ENCODE results near the gene MGAM2.

Gene MGAM2

DNA sequence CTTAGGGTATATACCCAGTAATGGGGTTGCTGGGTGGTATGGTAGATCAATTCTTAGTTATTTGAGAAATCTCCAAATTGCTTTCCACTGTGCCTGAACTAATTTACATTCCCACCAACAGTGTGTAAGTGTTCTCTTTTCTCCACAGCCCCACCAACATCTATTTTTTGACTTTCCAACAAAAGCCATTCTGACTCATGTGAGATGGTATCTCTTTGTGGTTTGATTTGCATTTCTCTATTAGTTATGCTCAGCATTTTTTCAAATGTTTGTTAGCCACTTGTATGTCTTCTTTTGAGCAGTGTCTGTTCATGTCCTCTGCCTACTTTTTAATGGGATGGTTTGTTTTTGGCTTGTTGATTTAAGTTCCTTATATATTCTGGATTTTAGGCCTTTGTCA lies 66.4 kb downstream of the MGAM2 start:
- no peak for DNase-seq (ENCODE audit: low read depth)

DNA sequence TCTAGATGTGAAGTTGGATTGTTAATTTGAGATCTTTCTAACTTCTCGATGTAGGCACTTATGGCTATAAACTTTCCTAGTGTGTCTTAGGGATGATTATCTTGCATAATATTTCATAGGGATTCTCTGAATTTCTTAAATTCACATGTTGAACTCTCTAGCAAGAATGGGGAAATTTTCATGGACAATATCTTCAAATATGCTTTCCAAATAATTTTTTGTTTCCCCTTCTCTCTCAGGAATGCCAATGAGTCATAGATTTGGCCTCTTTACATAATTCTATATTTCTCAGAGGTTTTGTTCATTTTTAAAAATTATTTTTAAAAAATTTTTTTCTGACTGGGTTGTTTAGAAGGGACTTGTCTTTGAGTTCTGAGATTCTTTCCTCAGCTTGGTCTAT lies 68.9 kb downstream of the MGAM2 start:
- no peak for DNase-seq (ENCODE audit: low read depth)

DNA sequence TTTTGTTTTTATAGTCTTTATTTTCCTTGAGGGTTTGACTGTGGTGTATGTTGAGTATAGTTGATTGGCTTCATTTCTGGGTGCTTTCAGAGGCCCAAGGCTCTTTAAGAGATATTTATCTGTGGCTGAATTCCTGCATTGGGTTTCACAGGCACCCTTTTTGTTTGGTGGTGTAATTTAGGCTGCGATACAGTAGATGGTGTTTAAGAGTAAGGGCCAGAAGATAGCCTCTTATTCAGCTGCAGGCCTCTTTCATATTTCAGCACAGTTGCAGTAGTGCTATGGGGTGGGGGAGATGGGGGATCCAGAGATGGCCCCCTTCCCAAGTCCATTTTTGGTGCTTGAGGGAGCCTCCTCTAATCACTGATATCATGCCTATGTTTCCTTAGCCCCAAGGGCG lies 69.7 kb downstream of the MGAM2 start:
- DNase-seq (ENCODE audit: low read depth) = no peak

DNA sequence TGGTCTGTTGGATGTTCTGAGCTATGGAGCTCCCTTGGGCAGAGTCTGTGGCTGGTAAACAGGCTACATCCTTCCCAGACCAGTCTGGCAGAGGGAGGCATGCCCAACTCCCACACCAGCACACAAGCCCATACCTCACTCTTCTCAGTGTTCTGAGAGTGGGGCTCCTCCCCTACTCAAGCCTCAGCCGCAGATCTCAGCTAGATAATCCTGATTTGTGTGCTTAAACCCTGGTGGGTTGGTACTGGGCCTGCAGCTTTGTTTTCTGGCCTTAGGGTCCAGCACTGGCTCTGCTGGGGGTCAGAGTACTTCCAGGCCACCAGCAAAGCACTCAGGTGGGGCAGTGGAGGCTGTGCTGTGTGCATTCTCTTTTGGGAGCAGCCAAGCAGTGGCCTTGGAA lies 70.4 kb downstream of the MGAM2 start:
- DNase-seq (ENCODE audit: low read depth) = no peak

DNA sequence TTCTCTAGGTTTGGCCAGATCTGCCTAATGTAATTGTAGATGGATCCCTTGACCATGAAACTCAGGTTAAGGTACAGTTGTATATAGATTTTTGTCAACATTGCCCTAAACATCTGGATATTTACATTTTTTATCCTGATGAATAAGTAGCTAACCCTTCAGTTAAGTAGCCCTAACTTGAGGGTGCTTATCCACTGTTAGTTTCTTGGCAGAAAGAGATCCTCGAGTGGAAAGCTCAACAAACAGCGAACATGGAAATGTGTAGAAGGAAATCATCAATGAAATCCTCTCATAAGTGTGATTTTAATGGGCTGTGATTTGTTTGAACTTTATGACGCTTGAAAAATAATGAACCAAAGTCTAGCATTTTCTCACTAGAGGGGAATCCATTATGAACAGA lies 73.6 kb downstream of the MGAM2 start:
- no peak for DNase-seq (ENCODE audit: low read depth)

DNA sequence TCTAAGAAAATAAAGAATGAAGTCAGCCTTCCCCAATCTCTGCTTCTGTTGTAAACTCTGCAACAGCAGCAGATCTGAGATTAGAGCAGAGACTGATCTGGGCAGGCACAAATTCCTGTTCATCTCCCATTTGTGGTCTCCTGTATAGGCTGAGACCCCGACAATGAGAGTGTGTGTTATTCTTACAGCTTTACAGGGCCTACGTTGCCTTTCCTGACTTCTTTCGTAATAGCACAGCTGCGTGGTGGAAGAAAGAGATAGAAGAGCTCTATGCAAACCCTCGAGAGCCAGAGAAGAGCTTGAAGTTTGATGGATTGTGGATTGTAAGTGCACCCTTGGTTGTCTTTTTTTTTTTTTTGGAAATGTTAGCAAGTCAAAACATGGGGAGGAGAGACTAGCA lies 74.3 kb downstream of the MGAM2 start:
- DNase-seq (ENCODE audit: low read depth) = no peak

DNA sequence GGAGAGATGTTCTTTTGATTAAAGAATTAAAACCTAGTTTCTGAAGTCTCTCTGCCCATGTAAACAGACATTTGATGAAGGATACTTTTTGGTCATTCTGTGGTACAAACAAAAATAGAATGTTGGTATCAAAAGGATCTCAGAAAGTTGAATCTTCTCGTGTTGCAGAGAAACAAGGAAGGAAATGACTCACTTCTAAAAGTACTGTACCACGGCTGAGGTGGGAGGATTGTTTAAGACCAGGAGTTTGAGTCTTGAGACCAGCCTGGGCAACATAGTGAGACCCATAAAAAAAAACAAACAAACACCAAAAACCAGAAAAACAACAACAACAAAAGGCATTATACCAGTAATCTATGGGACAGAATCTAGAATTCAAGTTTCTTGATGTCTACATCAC lies 76.6 kb downstream of the MGAM2 start:
- no peak for DNase-seq (ENCODE audit: low read depth)

DNA sequence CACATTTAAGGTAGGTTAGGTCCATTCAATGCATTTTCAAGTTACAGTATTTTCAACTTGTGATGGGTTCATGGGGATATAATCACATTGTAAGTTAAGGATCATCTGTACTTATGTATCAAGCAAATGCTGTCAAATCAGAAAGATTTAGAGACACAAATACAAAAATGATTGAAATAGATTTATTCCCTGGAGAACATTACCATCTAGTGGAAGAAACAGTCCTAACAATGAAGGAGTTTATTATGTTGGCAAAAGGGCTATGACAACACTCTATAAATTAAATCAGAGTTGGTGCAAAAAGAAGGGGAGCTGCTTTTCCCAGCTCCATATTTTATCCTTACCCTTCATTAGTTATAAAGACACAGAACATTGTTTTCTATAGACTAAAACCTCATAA lies 77.3 kb downstream of the MGAM2 start:
- DNase-seq (ENCODE audit: low read depth) = no peak

DNA sequence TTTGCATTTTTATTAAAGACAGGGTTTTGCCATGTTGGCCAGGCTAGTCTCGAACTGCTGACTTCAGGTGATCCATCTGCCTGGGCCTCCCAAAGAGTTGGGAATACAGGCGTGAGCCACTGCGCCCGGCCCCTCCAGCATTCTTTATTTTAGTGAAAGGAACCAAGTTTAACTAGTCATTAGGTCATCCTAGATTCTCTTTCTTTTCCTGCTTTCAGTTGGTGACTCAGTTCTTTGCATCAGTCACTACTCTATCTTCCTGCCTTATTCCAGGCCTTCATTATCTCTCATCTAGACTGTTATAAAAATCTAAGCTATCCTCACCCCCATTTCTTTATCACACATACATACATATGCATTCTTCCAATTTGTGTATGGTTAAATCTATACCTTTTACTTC lies 82.7 kb downstream of the MGAM2 start:
- no peak for DNase-seq (ENCODE audit: low read depth)

DNA sequence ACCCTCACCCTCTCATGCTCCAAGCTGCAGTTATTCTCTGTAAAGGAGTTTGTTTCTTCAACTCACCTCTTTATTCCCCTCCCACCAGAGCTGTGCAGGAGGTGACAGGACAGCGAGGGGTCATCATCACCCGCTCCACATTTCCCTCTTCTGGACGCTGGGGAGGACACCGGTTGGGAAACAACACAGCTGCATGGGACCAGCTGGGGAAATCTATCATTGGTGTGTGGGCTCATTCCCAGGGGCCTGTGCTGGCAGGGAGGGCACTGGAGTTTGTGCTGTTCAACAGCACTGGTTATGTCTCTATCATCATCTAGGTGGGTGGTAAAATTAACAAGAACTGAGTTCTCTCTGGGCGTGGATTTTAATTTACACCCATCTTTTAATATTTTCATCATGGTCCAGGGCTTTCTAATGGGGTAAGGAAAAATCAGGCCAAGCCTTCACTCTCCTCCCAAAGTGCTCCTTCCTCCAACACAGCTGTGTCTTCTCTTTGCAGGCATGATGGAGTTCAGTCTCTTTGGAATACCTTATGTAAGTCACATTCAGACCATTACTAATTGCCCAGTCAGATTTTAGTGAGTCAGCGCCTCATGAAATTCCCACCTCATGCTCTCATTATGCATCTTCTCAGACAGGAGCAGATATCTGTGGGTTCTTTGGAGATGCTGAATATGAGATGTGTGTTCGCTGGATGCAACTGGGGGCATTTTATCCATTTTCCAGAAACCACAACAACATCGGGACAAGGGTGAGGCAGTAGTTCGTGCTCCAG lies 84.7 kb downstream of the MGAM2 start:
- no peak for DNase-seq (ENCODE audit: low read depth)

DNA sequence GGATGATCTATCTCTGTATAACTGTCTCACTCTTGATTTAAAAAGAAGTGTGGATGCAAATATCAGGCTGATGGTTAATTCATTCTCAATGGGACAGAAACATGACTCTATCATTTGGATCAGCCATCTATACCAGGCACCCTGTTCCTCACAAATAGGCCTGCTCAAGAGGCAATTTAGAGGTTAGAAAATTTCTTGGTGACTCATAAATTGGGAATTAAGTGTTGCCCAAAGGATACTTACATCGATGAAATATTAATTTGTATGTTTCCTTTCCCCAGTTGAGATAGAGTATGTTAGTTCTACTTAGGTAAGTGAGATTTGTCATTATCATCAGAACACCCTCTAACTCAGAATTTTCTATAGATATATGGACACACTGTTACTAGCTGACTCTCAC lies 88.7 kb downstream of the MGAM2 start:
- no peak for DNase-seq (ENCODE audit: low read depth)

DNA sequence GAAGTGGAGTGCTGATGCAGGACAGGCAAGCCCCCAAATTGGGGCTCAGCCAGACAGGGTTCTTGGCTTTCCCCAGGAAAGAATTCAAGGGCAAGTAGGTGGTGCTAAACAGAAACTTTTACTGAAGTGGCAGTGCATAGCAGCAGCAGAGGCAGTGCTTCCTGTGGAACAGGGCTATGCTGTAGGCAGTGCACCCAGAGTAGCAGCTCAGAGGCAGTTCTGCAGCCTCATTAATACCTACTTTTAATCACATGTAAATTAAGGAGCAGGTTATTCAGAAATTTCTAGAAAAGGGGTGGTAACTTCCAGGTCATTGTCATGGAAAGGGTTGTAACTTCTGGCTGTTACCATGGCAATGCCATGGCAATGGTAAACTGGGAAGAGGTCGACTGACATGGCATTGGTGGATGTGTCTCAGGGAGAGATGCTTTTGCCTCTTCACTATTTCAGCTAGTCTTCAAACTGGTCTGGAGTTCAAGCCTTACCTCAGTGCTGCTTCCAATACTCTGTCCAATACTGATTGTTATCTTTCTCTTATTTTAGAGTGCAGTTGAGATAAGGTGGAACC lies 117.1 kb downstream of the MGAM2 start:
- DNase-seq (ENCODE audit: low read depth) = no peak

DNA sequence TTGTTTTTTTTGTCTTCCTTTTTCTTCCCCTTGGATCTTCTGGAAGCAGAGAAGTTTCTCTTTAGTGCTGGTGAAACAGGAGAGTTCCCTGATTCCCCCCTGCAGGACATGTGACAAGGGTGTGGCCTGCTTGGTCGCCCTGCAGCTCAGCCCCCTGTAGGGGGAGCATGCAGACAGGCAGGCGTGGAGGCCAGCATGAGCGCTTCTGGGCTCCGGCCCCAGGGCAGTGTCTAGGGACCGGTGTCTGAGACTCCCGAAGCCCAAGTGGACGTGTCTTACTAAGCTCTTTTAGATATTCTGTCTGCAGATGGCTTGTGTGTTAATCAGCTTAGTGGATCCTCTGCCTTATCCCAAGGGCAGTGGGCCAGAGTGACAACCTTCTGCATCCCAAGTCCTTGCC lies 120.2 kb downstream of the MGAM2 start:
- DNase-seq (ENCODE audit: low read depth) = no peak

DNA sequence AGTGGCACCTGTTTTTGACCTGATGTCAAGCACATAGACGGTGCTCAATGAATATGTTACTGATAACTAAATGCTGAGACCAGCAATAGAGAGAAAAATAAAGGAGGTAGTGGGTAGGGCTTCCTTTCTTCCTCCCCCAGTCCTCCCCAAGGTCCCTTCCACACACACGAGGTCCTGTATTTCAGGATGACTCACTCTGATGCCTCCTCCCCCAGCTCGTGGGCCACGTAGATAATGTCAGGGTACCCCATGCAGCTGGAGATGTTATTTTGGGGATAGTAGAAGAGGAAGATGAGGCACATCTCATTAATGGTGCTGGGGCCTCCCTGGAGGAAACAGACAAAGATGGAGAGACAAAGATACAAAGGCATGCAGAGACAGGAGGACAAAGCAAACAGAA lies 129.0 kb downstream of the MGAM2 start:
- no peak for DNase-seq (ENCODE audit: low read depth)

DNA sequence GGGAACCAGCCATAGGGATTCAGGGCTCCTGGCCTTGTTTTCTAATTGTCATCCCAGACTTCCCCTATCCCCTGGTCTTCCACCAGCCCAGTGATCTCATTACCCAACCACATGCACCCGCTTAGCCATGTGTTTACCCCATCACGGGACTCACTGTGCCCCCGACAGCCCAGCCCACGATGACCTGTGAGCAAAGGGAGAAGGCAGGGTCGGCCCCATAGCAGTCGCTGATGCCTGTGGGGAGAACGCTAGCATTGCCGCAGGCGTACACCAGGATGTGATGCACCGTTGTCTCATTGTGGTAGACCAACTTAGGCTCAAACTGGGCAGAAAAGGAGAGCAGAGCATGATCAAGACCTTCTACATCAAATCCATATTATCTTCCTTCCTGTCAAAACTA lies 132.3 kb downstream of the MGAM2 start:
- no peak for DNase-seq (ENCODE audit: low read depth)

DNA sequence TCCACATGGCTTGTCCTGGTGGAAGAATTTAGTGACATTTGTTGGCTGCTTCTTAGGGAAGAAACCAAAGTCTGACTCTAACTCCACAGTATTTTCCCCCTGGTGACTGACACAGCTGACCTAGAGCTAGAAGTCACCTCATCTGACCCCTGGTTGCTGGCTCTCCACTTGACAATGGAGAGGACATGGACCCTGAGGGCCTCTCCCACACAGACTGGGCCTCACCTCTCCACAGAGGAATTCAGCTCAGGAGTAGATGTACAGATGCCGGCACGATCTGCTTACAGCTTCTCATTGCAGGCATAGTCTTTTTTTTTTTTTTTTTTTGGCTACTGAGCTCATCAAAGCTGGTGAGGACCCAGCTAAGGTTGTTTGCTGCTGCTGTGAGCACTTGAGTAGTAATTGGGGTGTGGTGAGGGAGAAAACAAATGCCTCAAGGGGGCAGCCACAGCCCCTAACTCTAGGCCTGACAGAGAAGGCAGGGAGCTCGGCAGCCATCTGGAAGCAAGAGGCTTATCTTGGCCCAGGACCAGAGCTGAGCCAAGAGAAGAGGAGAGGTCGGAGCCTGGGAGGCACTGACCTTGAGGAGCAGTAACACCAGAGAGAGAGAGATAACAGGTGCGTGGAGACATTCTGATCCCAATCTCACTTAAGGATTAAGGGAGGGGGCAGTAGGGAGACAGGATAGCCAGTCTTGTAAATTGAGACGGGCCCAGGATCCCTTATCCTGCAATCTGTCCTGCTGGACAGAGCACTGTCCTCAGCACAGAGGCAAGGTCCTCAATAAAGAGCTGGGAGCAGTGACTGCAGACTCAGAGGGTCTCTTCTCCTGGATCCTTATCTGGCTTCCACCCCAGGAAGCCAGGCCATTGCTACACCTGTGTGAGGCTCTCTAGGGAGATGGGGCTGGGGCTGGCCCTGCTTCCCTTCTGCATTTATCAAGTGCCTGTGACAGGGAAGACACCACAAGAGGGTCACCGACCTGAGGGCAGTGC lies 136.9 kb downstream of the MGAM2 start:
- no peak for DNase-seq (ENCODE audit: low read depth)

DNA sequence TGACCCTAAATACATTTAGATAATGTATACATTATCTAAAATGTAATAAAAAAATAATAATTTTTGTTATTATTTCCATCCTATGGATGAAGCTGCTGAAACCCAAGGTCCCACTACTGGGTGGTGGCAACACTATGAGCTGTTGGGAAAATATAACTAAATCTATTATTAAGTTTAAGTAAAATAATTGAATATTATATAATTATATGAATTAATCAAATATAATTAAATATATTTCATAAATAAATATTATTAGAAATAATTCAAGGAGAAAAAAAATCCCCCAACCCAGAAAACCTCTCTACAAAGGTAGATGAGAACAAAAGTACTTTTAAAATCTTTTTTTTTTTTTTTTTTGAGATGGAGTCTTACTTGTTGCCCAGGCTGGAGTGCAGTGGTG lies 138.4 kb downstream of the MGAM2 start:
- no peak for DNase-seq (ENCODE audit: low read depth)

DNA sequence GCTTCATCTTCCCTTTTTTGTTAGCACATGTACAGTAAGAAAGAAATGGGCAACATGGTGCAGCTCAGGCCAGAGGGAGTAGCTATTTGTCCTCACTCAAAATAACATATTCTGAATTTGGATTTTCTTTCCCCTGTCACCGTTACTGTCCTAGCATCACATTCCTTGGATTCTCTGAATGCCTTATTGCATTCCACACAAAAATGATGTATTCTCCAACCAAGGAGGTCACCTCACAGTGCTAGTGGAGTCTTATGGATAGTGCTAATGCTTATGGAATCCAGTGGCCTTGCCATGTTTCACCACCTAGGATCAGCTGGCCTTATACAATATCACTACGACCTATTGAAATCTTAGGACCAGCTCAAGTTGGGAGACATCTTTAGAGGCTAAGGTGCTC lies 139.2 kb downstream of the MGAM2 start:
- DNase-seq (ENCODE audit: low read depth) = no peak

DNA sequence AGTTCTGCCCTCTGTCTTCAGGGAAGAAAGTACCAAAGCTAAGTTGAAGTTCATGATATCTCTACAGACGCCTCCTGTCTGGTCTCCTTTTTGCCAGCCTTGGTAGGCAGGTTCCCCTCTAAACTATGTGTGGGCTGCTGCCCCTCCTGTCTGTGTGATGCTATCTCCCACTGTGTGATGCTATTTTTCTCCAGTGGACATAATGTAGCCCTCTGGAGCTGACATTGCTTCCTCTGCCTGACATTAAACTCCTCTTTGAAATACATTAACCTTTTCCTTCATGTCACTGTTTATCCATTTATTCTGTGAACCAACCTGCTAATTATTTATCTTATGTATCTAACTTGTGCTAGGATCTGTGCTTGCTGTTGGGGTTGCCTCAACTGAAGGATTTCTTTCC lies 146.4 kb downstream of the MGAM2 start, which contains the start of gene PRSS58:
Gene PRSS58, minus strand, starts transcription at position 101 of the 400 bp plus-strand sequence. CDS start 351 bp downstream, outside the sequence.
- DNase-seq (ENCODE audit: low read depth) = no peak

DNA sequence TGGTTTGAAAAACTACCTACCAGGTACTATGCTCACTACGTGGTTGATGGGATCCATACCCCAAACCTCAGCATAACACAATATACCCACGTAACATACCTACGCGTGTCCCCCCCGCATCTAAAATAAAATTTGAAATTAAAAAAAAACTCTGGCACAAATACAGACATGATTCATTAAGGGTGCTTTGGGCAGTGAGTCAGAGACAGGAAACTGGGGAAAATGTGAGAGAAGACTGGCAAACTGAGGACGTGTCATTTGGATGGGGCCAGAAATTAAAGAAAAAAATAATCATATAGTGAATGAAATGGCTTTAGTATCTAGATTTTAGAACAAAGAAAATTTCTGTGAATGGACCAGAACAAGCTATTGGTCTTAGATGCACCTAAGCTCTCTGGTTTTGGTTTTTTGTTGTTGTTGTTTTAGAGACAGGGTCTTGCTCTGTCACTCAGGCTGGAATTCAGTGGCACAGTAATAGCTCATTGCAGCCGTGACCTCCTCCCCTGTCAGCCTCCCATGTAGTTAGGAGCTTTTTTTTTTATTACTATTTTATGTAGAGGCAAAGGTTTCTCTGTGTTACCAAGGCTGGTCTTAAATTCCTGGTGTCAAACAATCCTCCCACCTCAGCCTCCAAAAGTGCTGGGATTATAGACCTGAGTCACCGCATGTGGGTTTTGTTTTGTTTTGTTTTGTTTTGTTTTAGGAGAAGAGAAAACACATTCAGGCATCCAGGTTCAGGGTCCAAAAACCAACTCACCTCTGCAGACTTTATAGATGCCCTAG lies 152.3 kb downstream of the MGAM2 start:
- DNase-seq (ENCODE audit: low read depth) = no peak

All from GM04504 (cell line).